GM21529 (cell line): ENCODE results near the gene TMEM154.

ENCODE experiments used
- ATAC-seq: cut with Tn5 transposase; IDR thresholded peaks from one replicate; pipeline ENCODE4 v1.9.1; 2021; ENCODE audit not compliant: unreplicated experiment

The TMEM154 gene

GRCh38 chr4:152634110-152634760 is 45.6 kb downstream of the TMEM154 start:
- ATAC-seq, result no peak

- no peak for ATAC-seq
Observed at GRCh38 chr4:152633118-152633517, 46.7 kb downstream of the TMEM154 start.

GRCh38 chr4:152630324-152630723 is 49.5 kb downstream of the TMEM154 start:
- ATAC-seq, result no peak

- ATAC-seq, result no peak
Observed at GRCh38 chr4:152629908-152630307, 49.9 kb downstream of the TMEM154 start.

- no peak for ATAC-seq
Observed at GRCh38 chr4:152628128-152628527, 51.7 kb downstream of the TMEM154 start.

- ATAC-seq, result no peak
Observed at GRCh38 chr4:152626790-152627189, 53.0 kb downstream of the TMEM154 start.

- ATAC-seq, result no peak
Observed at GRCh38 chr4:152620915-152621314, 58.9 kb downstream of the TMEM154 start.

- no peak for ATAC-seq
Observed at GRCh38 chr4:152620218-152620617, 59.6 kb downstream of the TMEM154 start.

- no peak for ATAC-seq
Observed at GRCh38 chr4:152619556-152619955, 60.2 kb downstream of the TMEM154 start.

- no peak for ATAC-seq
Observed at GRCh38 chr4:152618971-152619370, 60.8 kb downstream of the TMEM154 start.

- ATAC-seq, result no peak
Observed at GRCh38 chr4:152616804-152617203, 63.0 kb downstream of the TMEM154 start.

GRCh38 chr4:152613841-152614721 is 65.7 kb downstream of the TMEM154 start:
- no peak for ATAC-seq

GRCh38 chr4:152613351-152613750 is 66.4 kb downstream of the TMEM154 start:
- no peak for ATAC-seq

- no peak for ATAC-seq
Observed at GRCh38 chr4:152610131-152610530, 69.7 kb downstream of the TMEM154 start.

- ATAC-seq, result no peak
Observed at GRCh38 chr4:152609481-152609880, 70.3 kb downstream of the TMEM154 start.

GRCh38 chr4:152607178-152607577 is 72.6 kb downstream of the TMEM154 start:
- no peak for ATAC-seq

- no peak for ATAC-seq
Observed at GRCh38 chr4:152606753-152607152, 73.0 kb downstream of the TMEM154 start.

GRCh38 chr4:152605641-152606335 is 74.0 kb downstream of the TMEM154 start:
- no peak for ATAC-seq

GRCh38 chr4:152605031-152605430 is 74.8 kb downstream of the TMEM154 start:
- ATAC-seq, result no peak

- ATAC-seq, result no peak
Observed at GRCh38 chr4:152601156-152601555, 78.6 kb downstream of the TMEM154 start.

- no peak for ATAC-seq
Observed at GRCh38 chr4:152599636-152600035, 80.2 kb downstream of the TMEM154 start.

GRCh38 chr4:152599095-152599494 is 80.7 kb downstream of the TMEM154 start:
- no peak for ATAC-seq
